Loucy (cell line): Measurements from ENCODE around the gene MYO7B.

Experiments
- H2AFZ ChIP-seq: fragments of 200-600 bp; sonication (generic); 2 replicates; pipeline ENCODE4 v1.6.0; 2016; ENCODE audit warnings: antibody characterized with exemption, mild to moderate bottlenecking, low read length, moderate library complexity
- H3F3A ChIP-seq: fragments of 200-600 bp; 2 replicates; pipeline ENCODE4 v1.6.0; 2016; ENCODE audit warnings: antibody characterized with exemption, low read depth, mild to moderate bottlenecking
- H3K27me3 ChIP-seq: fragments of 200-600 bp; sonication (generic); 2 replicates; pipeline ENCODE4 v1.6.1; 2014; ENCODE audit warnings: low read length, mild to moderate bottlenecking; ENCODE audit not compliant: insufficient read depth, poor library complexity, severe bottlenecking
- H3K36me3 ChIP-seq: fragments of 200-600 bp; sonication (generic); 2 replicates; pipeline ENCODE4 v1.6.1; 2016; ENCODE audit warnings: low read length; ENCODE audit not compliant: insufficient read depth
- H3K4me1 ChIP-seq: fragments of 200-600 bp; sonication (generic); 2 replicates; pipeline ENCODE4 v1.5.1; 2014; ENCODE audit warnings: low read length, mild to moderate bottlenecking; ENCODE audit not compliant: insufficient read depth, poor library complexity, severe bottlenecking
- H3K4me2 ChIP-seq: fragments of 200-600 bp; sonication (generic); 2 replicates; pipeline ENCODE4 v1.6.0; 2014; ENCODE audit warnings: antibody characterized with exemption, low read length, low read depth, mild to moderate bottlenecking; ENCODE audit not compliant: poor library complexity, severe bottlenecking
- H3K4me3 ChIP-seq: fragments of 200-600 bp; sonication (generic); 2 replicates; pipeline ENCODE4 v1.5.1; 2014; ENCODE audit warnings: low read length, mild to moderate bottlenecking, mixed read lengths; ENCODE audit not compliant: poor library complexity, severe bottlenecking
- H3K79me2 ChIP-seq: fragments of 200-600 bp; sonication (generic); 2 replicates; pipeline ENCODE4 v1.6.1; 2014; ENCODE audit warnings: low read length; ENCODE audit not compliant: insufficient read depth
- H3K9ac ChIP-seq: fragments of 200-600 bp; sonication (generic); 2 replicates; pipeline ENCODE4 v1.6.0; 2014; ENCODE audit warnings: mild to moderate bottlenecking, low read depth, low read length, moderate library complexity; ENCODE audit not compliant: poor library complexity, severe bottlenecking
- H3K9me2 ChIP-seq: fragments of 200-600 bp; sonication (generic); replicated peaks from 2 replicates; pipeline ENCODE4 v1.6.1; 2016; ENCODE audit warnings: low read depth, low read length, mixed read lengths
- H3K9me3 ChIP-seq: fragments of 200-600 bp; sonication (generic); 2 replicates; pipeline ENCODE4 v1.6.1; 2014; ENCODE audit warnings: mild to moderate bottlenecking, antibody characterized with exemption, low read length, low read depth; ENCODE audit not compliant: insufficient read depth
- H4K20me1 ChIP-seq: fragments of 200-600 bp; sonication (generic); 2 replicates; pipeline ENCODE4 v1.6.0; 2014; ENCODE audit warnings: antibody characterized with exemption, low read length, mild to moderate bottlenecking; ENCODE audit not compliant: insufficient read depth, poor library complexity, severe bottlenecking
- CTCF ChIP-seq: fragments of 200-600 bp; sonication (generic); conservative IDR thresholded peaks from 2 replicates; pipeline ENCODE4 v1.5.1; 2014; ENCODE audit warnings: mild to moderate bottlenecking, antibody characterized with exemption, low read length
- EZH2phosphoT487 ChIP-seq: fragments of 200-600 bp; IDR thresholded peaks from 2 replicates; pipeline ENCODE4 v1.6.1; 2018; ENCODE audit warnings: antibody characterized with exemption, mild to moderate bottlenecking, moderate library complexity, borderline replicate concordance

Gene MYO7B

DNA sequence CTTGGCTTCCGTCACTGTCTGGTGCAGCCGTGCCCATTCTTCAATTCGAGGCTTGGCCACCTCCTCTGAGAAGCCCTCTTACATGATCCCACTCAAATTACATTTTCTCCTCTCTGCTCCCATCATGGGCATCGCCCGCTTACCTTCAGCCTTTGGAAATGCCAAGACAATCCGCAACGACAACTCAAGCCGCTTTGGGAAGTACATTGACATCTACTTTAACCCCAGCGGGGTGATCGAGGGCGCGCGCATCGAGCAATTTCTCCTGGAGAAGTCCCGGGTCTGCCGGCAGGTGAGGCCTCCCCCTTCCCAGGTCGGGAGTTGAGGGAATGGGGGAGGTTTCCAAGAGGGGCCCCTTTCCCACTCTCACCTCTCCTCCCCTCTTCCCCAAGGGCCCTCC lies 38.3 kb downstream of the MYO7B start:
- TF ChIP-seq CTCF (no peak), EZH2phosphoT487 (no peak)
- Histone ChIP-seq H3K4me1 (no peaks in the 10 kb centered on the region), H3K4me2 (no peak overlapping the region)

DNA sequence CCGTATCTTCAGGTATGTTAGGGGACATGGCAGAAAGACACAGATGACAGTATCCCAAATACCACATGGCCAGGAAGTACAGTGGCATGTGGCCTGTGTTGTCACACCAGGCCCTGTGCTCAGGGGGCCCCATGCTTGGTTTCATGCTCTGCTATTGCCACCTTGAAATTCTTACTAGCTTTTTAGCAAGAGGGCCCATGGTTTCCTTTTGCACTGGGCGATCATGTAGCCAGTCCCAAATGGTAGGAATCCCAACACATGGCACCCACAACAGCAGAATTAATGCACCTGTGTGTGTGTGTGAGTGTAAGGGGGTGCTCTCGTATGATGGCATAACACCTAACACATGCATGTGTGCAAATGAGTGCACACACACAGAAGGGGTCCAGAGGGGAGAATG lies 39.2 kb downstream of the MYO7B start:
- H3K4me2 ChIP-seq = no peak overlapping the region
- no peaks in the 10 kb centered on the region for H3K4me1 ChIP-seq
- no peak for TF ChIP-seq EZH2phosphoT487
- no peak for TF ChIP-seq CTCF

More for the DNA sequence above, 38.3 kb downstream of the MYO7B start:
- H3K4me3 ChIP-seq = no peak overlapping the region
- no peaks in the 10 kb centered on the region for H3F3A ChIP-seq
- H3K9ac ChIP-seq = no peak overlapping the region
- H3K27me3 ChIP-seq = no peaks in the 10 kb centered on the region
- no peaks in the 10 kb centered on the region for H3K9me3 ChIP-seq
- no peaks in the 10 kb centered on the region for H3K79me2 ChIP-seq
- H3K36me3 ChIP-seq = no peaks in the 10 kb centered on the region
- no peaks in the 10 kb centered on the region for H4K20me1 ChIP-seq
- no peak overlapping the region for H2AFZ ChIP-seq
- H3K9me2 ChIP-seq = no peaks in the 10 kb centered on the region

DNA sequence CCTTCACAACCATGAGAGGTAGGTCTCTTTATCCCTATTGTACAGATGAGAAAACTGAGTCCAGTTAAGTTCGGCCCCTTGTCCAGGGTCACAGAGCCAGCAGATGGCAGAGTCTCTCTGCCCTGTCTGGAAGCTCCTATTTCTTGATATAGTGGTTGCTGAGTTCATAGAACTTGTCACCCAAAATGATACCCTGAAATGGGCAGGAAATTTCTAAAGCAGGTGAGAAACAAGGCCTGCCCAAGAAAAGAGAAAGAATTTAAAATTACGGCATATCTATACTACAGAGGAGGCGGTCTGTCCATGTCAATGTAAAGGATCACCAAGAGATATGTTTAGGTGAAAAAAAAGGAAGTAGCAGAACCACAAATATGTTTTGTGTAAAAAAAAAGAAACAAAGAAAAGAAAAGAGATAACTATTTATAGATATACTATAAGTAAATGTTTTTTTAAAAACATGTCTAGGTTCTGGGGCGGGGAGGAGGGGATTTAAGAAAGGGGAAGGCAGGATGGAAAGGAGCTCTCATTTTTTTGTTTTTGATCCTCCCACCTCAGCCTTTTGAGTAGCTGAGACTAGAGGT lies 39.8 kb downstream of the MYO7B start:
- no peaks in the 10 kb centered on the region for H3F3A ChIP-seq
- H3K36me3 ChIP-seq = no peaks in the 10 kb centered on the region
- no peak overlapping the region for H3K9ac ChIP-seq
- TF ChIP-seq CTCF (0 out of 2 replicates have a peak, but pooled peaks have one; percentile 11), EZH2phosphoT487 (no peak)
- no peaks in the 10 kb centered on the region for H3K4me1 ChIP-seq
- H2AFZ ChIP-seq = no peak overlapping the region
- no peak overlapping the region for H3K4me2 ChIP-seq
- H4K20me1 ChIP-seq = no peaks in the 10 kb centered on the region
- H3K27me3 ChIP-seq = no peaks in the 10 kb centered on the region
- H3K79me2 ChIP-seq = no peaks in the 10 kb centered on the region
- no peaks in the 10 kb centered on the region for H3K9me2 ChIP-seq
- no peaks in the 10 kb centered on the region for H3K9me3 ChIP-seq
- H3K4me3 ChIP-seq = no peak overlapping the region

More for the DNA sequence above, 39.2 kb downstream of the MYO7B start:
- H3K9ac ChIP-seq = no peak overlapping the region
- H4K20me1 ChIP-seq = no peaks in the 10 kb centered on the region
- H2AFZ ChIP-seq = no peak overlapping the region
- no peaks in the 10 kb centered on the region for H3K27me3 ChIP-seq
- H3K36me3 ChIP-seq = no peaks in the 10 kb centered on the region
- no peaks in the 10 kb centered on the region for H3K79me2 ChIP-seq
- no peaks in the 10 kb centered on the region for H3K9me3 ChIP-seq
- H3K9me2 ChIP-seq = no peaks in the 10 kb centered on the region
- no peak overlapping the region for H3K4me3 ChIP-seq
- no peaks in the 10 kb centered on the region for H3F3A ChIP-seq
